ENCODE data around the gene ABCA2. TPM values are rescaled to one million over a fixed set of nuclear protein-coding genes. Genes with fewer than 3 reads are reported as not detected.

Gene ABCA2
- total RNA-seq, 1 experiment from 2014 or later = 19.2 TPM

- TF ChIP-seq, protein P1, sequence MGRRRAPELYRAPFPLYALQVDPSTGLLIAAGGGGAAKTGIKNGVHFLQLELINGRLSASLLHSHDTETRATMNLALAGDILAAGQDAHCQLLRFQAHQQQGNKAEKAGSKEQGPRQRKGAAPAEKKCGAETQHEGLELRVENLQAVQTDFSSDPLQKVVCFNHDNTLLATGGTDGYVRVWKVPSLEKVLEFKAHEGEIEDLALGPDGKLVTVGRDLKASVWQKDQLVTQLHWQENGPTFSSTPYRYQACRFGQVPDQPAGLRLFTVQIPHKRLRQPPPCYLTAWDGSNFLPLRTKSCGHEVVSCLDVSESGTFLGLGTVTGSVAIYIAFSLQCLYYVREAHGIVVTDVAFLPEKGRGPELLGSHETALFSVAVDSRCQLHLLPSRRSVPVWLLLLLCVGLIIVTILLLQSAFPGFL (CRISPR knock-in tag; IDR thresholded peaks at IDR 0.05; ENCODE audit: borderline replicate concordance) = no peak
- TF ChIP-seq FOXP4 (CRISPR knock-in tag; IDR thresholded peaks at IDR 0.05) (peak; percentile 80), ZNF423 (CRISPR knock-in tag; IDR thresholded peaks at IDR 0.05) (no peak), ZNF671 (CRISPR knock-in tag; IDR thresholded peaks at IDR 0.05) (no peak), ZNF138 (CRISPR knock-in tag; conservative IDR thresholded peaks at IDR 0.05) (no peak), GTF2I (CRISPR knock-in tag; conservative IDR thresholded peaks at IDR 0.05) (no peak), HMGA2 (CRISPR knock-in tag; IDR thresholded peaks at IDR 0.05) (no peak), ERG (CRISPR knock-in tag; IDR thresholded peaks at IDR 0.05) (no peak), RELA (CRISPR knock-in tag; IDR thresholded peaks at IDR 0.05; ENCODE audit: borderline replicate concordance) (peak; percentile 71; the same call in 1 of the 2 replicates), ETV6 (CRISPR knock-in tag; IDR thresholded peaks at IDR 0.05) (peak; percentile 56; the same call in 1 of the 2 replicates), IRF2 (CRISPR knock-in tag; IDR thresholded peaks at IDR 0.05; ENCODE audit: borderline replicate concordance, low read depth) (no peak), TP53 (CRISPR knock-in tag; IDR thresholded peaks at IDR 0.05) (no peak)
- TF ChIP-seq, protein P2, sequence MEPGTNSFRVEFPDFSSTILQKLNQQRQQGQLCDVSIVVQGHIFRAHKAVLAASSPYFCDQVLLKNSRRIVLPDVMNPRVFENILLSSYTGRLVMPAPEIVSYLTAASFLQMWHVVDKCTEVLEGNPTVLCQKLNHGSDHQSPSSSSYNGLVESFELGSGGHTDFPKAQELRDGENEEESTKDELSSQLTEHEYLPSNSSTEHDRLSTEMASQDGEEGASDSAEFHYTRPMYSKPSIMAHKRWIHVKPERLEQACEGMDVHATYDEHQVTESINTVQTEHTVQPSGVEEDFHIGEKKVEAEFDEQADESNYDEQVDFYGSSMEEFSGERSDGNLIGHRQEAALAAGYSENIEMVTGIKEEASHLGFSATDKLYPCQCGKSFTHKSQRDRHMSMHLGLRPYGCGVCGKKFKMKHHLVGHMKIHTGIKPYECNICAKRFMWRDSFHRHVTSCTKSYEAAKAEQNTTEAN (CRISPR knock-in tag; IDR thresholded peaks at IDR 0.05) = no peak
- TF ChIP-seq, protein P3, sequence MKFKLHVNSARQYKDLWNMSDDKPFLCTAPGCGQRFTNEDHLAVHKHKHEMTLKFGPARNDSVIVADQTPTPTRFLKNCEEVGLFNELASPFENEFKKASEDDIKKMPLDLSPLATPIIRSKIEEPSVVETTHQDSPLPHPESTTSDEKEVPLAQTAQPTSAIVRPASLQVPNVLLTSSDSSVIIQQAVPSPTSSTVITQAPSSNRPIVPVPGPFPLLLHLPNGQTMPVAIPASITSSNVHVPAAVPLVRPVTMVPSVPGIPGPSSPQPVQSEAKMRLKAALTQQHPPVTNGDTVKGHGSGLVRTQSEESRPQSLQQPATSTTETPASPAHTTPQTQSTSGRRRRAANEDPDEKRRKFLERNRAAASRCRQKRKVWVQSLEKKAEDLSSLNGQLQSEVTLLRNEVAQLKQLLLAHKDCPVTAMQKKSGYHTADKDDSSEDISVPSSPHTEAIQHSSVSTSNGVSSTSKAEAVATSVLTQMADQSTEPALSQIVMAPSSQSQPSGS (CRISPR knock-in tag; IDR thresholded peaks at IDR 0.05; ENCODE audit: borderline replicate concordance, low read depth) = no peak
Measured at GRCh38 chr9:137046088-137046787, 18.2 kb upstream of the ABCA2 start, which contains the start of gene NPDC1 (continued).

DNA sequence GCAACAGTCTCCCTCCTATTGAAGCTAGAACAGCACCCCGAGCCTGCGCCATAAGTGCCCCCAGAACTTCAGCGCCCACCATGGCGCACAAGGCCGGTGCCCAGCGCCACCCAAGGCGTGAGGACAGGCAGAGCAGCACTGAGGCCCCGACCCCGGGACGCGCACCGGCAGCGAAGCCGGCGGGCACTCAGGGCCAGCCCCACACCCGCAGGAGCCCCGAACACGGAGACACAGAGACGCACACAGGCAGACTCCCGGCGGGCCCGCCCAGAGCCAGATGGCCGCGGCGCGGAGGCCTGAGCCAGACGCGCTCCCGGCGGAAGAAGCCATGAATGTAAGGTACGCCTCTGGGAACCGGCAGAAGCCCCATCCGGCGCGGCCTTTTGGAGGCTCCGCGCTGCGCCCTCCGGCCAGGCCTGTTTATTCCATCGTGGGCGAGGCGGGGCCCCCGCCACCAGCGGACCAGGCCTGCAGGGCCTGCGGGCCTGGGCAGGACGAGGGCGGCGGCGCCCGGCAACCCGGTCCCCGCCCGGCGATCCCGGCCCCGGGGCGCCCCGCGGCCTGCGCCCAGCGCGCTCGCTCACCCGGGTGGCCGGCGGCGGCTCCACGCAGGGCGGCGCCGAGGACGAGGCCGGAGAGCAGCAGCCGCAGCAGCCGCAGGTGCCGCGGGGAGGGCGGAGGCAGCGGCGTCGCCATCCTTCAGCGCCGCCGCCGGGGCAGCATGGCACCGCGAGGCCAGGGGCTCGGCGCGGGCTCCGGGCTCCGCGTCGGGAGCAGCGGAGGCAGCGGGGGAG, 17.5 kb upstream of the ABCA2 start:
- Mint-ChIP-seq H3K9me3 (no peaks in the 10 kb centered on the region), H3K4me3 (peak overlapping the region; percentile 77), H3K4me1 (peaks cover 10% of the 10 kb centered on the region), H3K36me3 (no peaks in the 10 kb centered on the region), H3K27ac (no peak overlapping the region), H3K27me3 (ENCODE audit: low read depth) (peaks cover 45% of the 10 kb centered on the region)
- ATAC-seq (peak; percentile 15), DNase-seq (ENCODE audit: low spot score) (peak; percentile 59)
- ChIA-PET CTCF (interaction anchor here (1.0 to 3.9 kb wide), 8 partner anchors 11 to 98 kb away, joined by 3 to 41 read pairs (median 6); partner anchors contain the start of genes LCN12 and SAPCD2), POLR2A (no interaction called here)
- TF ChIP-seq, protein P4, sequence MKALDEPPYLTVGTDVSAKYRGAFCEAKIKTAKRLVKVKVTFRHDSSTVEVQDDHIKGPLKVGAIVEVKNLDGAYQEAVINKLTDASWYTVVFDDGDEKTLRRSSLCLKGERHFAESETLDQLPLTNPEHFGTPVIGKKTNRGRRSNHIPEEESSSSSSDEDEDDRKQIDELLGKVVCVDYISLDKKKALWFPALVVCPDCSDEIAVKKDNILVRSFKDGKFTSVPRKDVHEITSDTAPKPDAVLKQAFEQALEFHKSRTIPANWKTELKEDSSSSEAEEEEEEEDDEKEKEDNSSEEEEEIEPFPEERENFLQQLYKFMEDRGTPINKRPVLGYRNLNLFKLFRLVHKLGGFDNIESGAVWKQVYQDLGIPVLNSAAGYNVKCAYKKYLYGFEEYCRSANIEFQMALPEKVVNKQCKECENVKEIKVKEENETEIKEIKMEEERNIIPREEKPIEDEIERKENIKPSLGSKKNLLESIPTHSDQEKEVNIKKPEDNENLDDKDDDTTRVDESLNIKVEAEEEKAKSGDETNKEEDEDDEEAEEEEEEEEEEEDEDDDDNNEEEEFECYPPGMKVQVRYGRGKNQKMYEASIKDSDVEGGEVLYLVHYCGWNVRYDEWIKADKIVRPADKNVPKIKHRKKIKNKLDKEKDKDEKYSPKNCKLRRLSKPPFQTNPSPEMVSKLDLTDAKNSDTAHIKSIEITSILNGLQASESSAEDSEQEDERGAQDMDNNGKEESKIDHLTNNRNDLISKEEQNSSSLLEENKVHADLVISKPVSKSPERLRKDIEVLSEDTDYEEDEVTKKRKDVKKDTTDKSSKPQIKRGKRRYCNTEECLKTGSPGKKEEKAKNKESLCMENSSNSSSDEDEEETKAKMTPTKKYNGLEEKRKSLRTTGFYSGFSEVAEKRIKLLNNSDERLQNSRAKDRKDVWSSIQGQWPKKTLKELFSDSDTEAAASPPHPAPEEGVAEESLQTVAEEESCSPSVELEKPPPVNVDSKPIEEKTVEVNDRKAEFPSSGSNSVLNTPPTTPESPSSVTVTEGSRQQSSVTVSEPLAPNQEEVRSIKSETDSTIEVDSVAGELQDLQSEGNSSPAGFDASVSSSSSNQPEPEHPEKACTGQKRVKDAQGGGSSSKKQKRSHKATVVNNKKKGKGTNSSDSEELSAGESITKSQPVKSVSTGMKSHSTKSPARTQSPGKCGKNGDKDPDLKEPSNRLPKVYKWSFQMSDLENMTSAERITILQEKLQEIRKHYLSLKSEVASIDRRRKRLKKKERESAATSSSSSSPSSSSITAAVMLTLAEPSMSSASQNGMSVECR (CRISPR knock-in tag; IDR thresholded peaks at IDR 0.05; ENCODE audit: borderline replicate concordance) = 0 out of 2 replicates have a peak, but pooled peaks have one; percentile 7
- no peak for TF ChIP-seq ERG (CRISPR knock-in tag; IDR thresholded peaks at IDR 0.05)
- TF ChIP-seq, protein P5, sequence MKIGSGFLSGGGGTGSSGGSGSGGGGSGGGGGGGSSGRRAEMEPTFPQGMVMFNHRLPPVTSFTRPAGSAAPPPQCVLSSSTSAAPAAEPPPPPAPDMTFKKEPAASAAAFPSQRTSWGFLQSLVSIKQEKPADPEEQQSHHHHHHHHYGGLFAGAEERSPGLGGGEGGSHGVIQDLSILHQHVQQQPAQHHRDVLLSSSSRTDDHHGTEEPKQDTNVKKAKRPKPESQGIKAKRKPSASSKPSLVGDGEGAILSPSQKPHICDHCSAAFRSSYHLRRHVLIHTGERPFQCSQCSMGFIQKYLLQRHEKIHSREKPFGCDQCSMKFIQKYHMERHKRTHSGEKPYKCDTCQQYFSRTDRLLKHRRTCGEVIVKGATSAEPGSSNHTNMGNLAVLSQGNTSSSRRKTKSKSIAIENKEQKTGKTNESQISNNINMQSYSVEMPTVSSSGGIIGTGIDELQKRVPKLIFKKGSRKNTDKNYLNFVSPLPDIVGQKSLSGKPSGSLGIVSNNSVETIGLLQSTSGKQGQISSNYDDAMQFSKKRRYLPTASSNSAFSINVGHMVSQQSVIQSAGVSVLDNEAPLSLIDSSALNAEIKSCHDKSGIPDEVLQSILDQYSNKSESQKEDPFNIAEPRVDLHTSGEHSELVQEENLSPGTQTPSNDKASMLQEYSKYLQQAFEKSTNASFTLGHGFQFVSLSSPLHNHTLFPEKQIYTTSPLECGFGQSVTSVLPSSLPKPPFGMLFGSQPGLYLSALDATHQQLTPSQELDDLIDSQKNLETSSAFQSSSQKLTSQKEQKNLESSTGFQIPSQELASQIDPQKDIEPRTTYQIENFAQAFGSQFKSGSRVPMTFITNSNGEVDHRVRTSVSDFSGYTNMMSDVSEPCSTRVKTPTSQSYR (CRISPR knock-in tag; IDR thresholded peaks at IDR 0.05) = no peak
- TF ChIP-seq CREM (CRISPR knock-in tag; IDR thresholded peaks at IDR 0.05) = 0 out of 2 replicates have a peak, but pooled peaks have one; percentile 18
